Skeletal muscle tissue (tissue), 4 donors: ENCODE data around the gene TRIM39. TPM values are rescaled to one million over a fixed set of nuclear protein-coding genes. Genes with fewer than 3 reads are reported as not detected.

Experiments
- H3K27ac ChIP-seq: one replicate; pipeline ENCODE4 v1.7.0; 2013; ENCODE audit warnings: mild to moderate bottlenecking, low read depth, low read length, inconsistent platforms
- H3K27me3 ChIP-seq, 3 donors: one replicate each; pipeline ENCODE4 v1.7.0; 2013; ENCODE audit warnings: low read length in 3 of 3; ENCODE audit not compliant: control insufficient read depth in 3 of 3, insufficient read depth in 3 of 3
- H3K36me3 ChIP-seq, 3 donors: one replicate each; pipeline ENCODE4 v1.7.0; 2013; ENCODE audit warnings: low read length in 3 of 3; ENCODE audit not compliant: control insufficient read depth in 3 of 3, insufficient read depth in 3 of 3
- H3K4me1 ChIP-seq, 3 donors: one replicate each; pipeline ENCODE4 v1.7.0; 2013; ENCODE audit warnings: low read length in 3 of 3, mild to moderate bottlenecking in 3 of 3; ENCODE audit not compliant: control insufficient read depth in 3 of 3, insufficient read depth in 3 of 3
- H3K4me3 ChIP-seq, 3 donors: one replicate each; pipeline ENCODE4 v1.7.0; 2013; ENCODE audit warnings: low read length in 3 of 3
- H3K9ac ChIP-seq, 3 donors: one replicate each; pipeline ENCODE4 v1.7.0; 2013; ENCODE audit warnings: low read length in 3 of 3, mild to moderate bottlenecking in 3 of 3, moderate library complexity in 2 of 3, low read depth in 1 of 3
- H3K9me3 ChIP-seq, 3 donors: one replicate each; pipeline ENCODE4 v1.7.0; 2013; ENCODE audit warnings: low read length in 3 of 3; ENCODE audit not compliant: control insufficient read depth in 3 of 3
- total RNA-seq: library from RNA; depleted of rRNA; stranded (reverse); fragments of >200 nt; gene quantifications from one replicate; pipeline ENCODE4 v1.2.3, GENCODE V29; 2014
- donor health status: Osteomylitis.

Gene TRIM39
- total RNA-seq, 1 donor from 2014 or later: 5.2 TPM

DNA sequence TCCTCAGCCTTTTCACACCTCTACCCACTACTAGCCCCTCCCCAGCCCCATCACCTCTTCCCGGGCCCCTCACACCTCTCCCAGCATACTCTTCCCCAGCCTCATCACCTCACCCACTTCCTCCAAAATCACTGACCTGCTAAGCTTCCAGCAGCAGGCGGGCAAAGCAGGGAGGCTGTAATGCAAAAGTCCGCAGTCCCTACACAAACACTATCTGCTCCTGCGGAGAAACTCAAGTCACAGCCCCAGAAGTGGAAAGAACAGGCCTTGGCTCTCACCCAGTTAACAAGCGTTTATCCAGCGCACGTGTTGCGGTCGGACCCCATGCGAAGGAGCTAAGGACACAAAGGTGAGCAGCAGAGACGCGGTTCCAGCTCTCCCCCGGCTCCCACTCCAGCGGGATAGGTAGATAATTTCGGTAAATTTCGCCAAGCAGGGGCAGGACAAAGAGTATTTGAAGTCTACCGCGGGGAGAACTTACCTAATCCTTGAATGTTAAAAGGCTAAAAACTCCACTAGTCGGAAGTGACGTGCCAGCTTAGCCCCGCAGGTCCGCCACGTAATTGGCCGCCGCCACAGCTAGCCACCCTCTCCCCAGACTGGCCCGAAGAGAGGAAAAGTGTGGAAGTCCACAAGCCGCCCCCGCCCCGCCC, 728 bp upstream of the TRIM39 start:
- Histone ChIP-seq H3K4me3 (peak overlapping the region; percentile 93 to 94 (median 94)), H3K9ac (peak overlapping the region; percentile 91 to 95 (median 95)), H3K36me3 (peaks cover 17% of the 10 kb centered on the region in 3 donors), H3K9me3 (no peaks in the 10 kb centered on the region), H3K4me1 (peaks cover 11 to 26% (median 23%) of the 10 kb centered on the region in 3 donors), H3K27me3 (no peaks in the 10 kb centered on the region), H3K27ac (peak overlapping the region; percentile 92)

DNA sequence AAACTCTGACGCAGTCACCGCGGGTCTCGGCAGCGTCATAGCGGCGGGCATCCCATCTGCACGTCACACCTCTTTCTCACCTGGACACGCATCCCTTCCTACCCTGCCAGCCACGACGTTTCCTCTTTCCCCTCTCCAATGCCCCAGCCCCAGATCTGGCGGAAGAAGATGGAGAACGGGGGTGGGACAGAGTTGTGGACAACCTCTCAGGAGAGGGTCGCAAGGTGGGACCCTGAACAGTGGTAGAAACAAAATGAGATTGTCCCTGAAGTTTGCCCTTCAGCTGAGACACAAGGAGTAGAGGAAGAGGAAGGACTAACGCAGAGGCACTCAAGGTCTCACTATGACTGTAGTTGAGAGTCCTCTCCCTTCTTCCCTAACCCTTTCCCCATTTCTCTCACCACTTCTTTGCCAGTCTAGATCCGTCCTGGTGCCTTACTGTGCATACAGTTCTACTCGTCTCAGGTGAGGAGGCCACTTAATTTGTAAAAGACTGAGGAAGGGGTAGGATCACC, 562 bp downstream of the TRIM39 start:
- peak overlapping the region; percentile 91 to 95 (median 95) for H3K9ac ChIP-seq
- H3K27me3 ChIP-seq: no peaks in the 10 kb centered on the region
- peaks cover 9 to 23% (median 23%) of the 10 kb centered on the region in 3 donors for H3K4me1 ChIP-seq
- no peaks in the 10 kb centered on the region for H3K9me3 ChIP-seq
- peaks cover 23 to 28% (median 26%) of the 10 kb centered on the region in 3 donors for H3K36me3 ChIP-seq
- peak overlapping the region; percentile 92 for H3K27ac ChIP-seq
- peak overlapping the region; percentile 82 to 94 (median 94) for H3K4me3 ChIP-seq

DNA sequence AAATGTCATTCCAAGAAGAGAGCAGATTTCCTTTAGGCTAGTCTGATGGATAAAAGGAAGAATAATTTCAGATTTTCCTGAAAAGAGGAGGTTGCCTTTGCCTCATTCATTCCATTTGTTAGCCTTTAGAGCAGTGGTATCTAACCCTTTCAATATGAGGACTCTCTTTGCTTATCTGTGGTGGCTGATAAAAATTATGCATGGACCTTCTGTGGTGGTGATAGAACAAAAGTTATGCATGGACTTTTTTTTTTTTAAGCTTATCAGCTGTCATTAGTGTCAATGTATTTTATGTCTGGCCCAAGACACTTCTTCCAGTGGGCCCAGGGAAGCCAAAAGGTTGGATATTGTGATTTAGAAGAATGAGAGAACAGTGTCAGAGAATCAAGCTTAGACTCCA, 1.7 kb downstream of the TRIM39 start:
- H3K9me3 ChIP-seq: no peaks in the 10 kb centered on the region
- no peaks in the 10 kb centered on the region for H3K27me3 ChIP-seq
- no peak overlapping the region for H3K4me3 ChIP-seq
- H3K9ac ChIP-seq: no peak overlapping the region
- no peak overlapping the region for H3K27ac ChIP-seq
- peaks cover 23 to 28% (median 26%) of the 10 kb centered on the region in 3 donors for H3K36me3 ChIP-seq
- peaks cover 9 to 23% (median 23%) of the 10 kb centered on the region in 3 donors for H3K4me1 ChIP-seq

DNA sequence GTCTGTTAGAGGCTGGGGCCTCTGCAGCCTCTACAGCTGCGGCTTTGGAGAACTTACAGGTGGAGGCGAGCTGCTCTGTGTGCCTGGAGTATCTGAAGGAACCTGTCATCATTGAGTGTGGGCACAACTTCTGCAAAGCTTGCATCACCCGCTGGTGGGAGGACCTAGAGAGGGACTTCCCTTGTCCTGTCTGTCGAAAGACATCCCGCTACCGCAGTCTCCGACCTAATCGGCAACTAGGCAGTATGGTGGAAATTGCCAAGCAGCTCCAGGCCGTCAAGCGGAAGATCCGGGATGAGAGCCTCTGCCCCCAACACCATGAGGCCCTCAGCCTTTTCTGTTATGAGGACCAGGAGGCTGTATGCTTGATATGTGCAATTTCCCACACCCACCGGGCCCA, 2.6 kb downstream of the TRIM39 start:
- no peaks in the 10 kb centered on the region for H3K27me3 ChIP-seq
- no peaks in the 10 kb centered on the region for H3K9me3 ChIP-seq
- H3K4me1 ChIP-seq: peaks cover 9 to 23% (median 21%) of the 10 kb centered on the region in 3 donors
- H3K4me3 ChIP-seq: no peak overlapping the region
- H3K9ac ChIP-seq: no peak overlapping the region
- H3K36me3 ChIP-seq: peaks cover 29 to 35% (median 34%) of the 10 kb centered on the region in 3 donors
- no peak overlapping the region for H3K27ac ChIP-seq

DNA sequence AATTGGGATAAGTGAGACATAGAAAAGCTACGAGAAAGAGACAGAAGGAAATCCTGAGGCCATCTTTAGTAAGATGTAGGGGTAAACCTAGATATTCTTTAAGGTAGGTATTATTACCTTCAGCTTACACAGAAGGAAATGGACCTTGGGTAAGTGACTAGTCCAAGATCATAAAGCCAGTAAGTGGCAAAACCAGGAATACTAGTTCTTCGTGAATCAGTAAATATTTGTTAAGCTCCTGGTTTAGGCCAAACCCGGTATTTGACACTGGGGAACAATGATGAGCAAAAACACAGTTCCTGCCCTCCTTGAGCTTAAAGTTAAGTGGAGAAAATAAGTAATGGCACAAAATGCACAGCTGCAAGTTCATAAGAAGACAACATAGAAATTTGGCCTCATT, 5.3 kb downstream of the TRIM39 start:
- Histone ChIP-seq H3K4me1 (peaks cover 3 to 8% (median 7%) of the 10 kb centered on the region in 3 donors), H3K27me3 (no peaks in the 10 kb centered on the region), H3K36me3 (peaks cover 45 to 56% (median 53%) of the 10 kb centered on the region in 3 donors), H3K4me3 (no peak overlapping the region), H3K27ac (no peak overlapping the region), H3K9me3 (no peaks in the 10 kb centered on the region), H3K9ac (no peak overlapping the region)

DNA sequence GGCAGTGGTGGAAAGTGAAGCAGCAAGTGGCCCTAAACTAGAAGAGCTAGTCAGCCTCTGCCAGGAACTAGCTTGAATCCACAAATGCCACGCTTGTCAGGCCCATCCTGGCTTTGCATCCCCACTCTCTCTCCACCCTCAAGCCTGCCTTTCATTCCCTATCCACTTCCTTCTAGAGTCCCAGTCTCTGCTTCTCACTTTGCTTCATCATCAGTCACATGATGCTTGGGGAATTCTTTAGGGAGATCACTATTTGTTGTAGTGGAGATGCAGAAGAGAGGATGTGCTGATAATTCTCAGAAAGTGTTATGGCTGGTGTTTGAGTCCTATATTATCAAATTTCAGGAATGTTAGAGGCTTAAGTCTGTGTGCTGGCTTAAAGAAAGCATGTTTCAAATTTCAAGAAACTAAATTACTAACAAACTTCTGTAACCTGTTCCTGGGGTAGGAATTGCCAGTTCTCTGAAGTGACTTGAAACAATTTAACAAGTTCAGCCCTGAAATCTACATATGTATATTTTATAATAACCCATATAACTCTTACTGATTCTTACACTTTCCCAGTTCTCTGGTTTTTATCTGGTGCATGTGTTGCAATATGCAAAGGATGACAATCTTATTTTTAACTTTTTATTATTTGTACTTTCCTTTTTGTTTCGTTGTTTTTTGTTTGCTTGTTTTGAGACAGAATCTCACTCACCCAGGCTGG, 7.5 kb downstream of the TRIM39 start:
- H3K36me3 ChIP-seq: peaks cover 52 to 70% (median 57%) of the 10 kb centered on the region in 3 donors
- no peak overlapping the region for H3K27ac ChIP-seq
- no peak overlapping the region for H3K9ac ChIP-seq
- H3K9me3 ChIP-seq: no peaks in the 10 kb centered on the region
- no peaks in the 10 kb centered on the region for H3K27me3 ChIP-seq
- H3K4me1 ChIP-seq: no peaks in the 10 kb centered on the region
- H3K4me3 ChIP-seq: no peak overlapping the region

DNA sequence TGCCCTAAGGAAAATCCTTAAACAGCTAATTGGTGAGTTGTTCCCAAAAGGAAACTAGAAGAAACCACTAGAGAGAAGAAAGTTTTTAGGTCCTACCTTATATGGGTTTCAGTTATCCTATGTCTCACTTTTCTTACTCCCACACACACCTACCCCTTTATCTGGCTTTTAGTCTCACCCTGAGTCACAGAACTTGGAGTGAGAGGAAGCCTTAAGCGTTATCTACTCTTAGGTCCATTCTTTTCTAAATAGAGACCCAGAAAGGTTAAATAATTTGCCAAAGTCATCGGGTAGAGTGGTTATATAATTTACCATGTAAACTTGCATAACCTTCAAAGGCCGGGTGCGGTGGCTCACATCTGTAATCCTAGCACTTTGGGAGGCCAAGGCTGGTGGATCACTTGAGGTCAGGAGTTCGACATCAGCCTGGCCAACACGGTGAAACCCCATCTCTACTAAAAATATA, 13.9 kb downstream of the TRIM39 start:
- Histone ChIP-seq H3K27ac (no peak overlapping the region), H3K9ac (no peak overlapping the region), H3K27me3 (no peaks in the 10 kb centered on the region), H3K36me3 (peaks cover 32 to 62% (median 42%) of the 10 kb centered on the region in 3 donors), H3K9me3 (no peaks in the 10 kb centered on the region), H3K4me1 (peaks cover under 1 to 5% (median 2%) of the 10 kb centered on the region in 3 donors), H3K4me3 (no peak overlapping the region)

DNA sequence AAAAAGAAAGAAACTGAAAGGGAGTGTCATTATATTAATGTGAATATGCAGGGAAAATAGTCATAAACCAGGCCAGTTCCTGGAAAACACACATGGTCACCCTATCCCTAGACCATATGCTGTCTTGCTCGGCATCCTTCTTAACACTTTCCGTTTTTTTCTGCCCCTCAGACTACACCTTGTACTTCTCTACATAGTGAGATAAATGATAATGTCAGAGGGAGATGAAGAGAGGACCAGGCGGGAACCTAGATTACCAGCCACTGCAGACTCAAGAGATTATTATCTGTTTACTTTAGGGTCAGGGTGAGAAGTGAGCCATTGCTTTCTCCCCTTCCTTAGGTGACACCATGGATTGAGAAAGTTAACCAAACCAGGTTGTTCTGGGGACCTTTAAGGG, 14.5 kb downstream of the TRIM39 start:
- H3K4me1 ChIP-seq: peaks cover 7 to 9% (median 8%) of the 10 kb centered on the region in 3 donors
- no peaks in the 10 kb centered on the region for H3K9me3 ChIP-seq
- H3K27ac ChIP-seq: no peak overlapping the region
- no peak overlapping the region for H3K4me3 ChIP-seq
- peaks cover 26 to 57% (median 36%) of the 10 kb centered on the region in 3 donors for H3K36me3 ChIP-seq
- no peak overlapping the region for H3K9ac ChIP-seq
- H3K27me3 ChIP-seq: no peaks in the 10 kb centered on the region

DNA sequence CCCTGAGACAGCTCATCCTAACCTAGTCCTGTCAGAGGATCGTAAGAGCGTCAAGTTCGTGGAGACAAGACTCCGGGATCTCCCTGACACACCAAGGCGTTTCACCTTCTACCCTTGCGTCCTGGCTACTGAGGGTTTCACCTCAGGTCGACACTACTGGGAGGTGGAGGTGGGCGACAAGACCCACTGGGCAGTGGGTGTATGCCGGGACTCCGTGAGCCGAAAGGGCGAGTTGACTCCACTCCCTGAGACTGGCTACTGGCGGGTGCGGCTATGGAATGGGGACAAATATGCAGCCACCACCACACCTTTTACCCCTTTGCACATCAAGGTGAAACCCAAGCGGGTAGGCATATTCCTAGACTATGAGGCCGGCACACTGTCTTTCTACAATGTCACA, 15.0 kb downstream of the TRIM39 start:
- Histone ChIP-seq H3K9ac (no peak overlapping the region), H3K27ac (no peak overlapping the region), H3K4me1 (peaks cover 8 to 9% (median 8%) of the 10 kb centered on the region in 3 donors), H3K9me3 (no peaks in the 10 kb centered on the region), H3K27me3 (no peaks in the 10 kb centered on the region), H3K4me3 (no peak overlapping the region), H3K36me3 (peaks cover 26 to 57% (median 37%) of the 10 kb centered on the region in 3 donors)
